ENCODE results near the gene FAM111B. TPM values are rescaled to one million over a fixed set of nuclear protein-coding genes. Genes with fewer than 3 reads are reported as not detected.

FAM111B gene
- total RNA-seq, 1 experiment from 2014 or later = 10.7 TPM

DNA sequence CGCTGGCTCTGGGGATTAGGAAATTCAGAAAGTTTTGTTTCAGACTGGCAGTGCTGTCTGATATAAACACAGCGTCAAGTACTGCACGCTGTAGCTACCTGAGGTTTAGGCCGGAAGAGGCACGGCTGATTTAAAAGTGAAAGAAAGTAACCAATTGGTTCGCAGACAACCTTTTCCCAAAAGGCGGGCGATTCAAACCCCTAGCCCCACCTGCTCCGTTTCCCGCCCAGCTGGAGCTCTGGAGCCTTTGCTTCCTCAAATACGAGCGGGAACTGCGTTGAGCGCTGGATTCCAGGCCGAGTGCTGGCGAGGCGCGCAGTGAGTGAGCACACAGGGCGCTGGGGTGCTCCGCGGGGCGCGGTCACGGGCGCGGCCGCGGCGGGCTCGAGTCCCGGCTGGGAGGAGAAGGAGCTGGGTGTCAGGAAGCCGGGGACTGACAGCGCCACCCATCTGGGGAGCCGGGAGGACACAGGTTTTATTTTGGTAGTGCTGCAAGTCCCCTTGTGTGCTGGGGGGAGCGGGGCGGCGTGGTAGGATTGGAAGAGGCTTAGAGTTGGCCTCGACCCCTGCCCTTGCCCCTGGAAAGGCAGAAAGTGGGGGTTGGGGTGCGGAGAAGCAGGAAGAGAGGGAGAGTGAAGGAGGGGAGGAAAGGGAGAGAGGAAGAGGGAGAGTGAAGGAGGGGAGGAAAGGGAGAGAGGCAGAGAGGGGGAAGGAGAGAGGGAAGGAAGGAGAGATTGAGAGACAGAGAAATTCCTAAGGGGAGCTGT lies 37.7 kb downstream of the FAM111B start (continued):
- TF ChIP-seq, protein P1, sequence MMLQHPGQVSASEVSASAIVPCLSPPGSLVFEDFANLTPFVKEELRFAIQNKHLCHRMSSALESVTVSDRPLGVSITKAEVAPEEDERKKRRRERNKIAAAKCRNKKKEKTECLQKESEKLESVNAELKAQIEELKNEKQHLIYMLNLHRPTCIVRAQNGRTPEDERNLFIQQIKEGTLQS (IDR thresholded peaks at IDR 0.05) = no peak
- TF ChIP-seq ZNF274 (IDR thresholded peaks at IDR 0.05; ENCODE audit: low read depth, low read length) (no peak), POLR2A (IDR thresholded peaks at IDR 0.05; ENCODE audit: borderline replicate concordance, extremely low read depth, insufficient read depth, insufficient read length) (no peak), YY1 (IDR thresholded peaks at IDR 0.05; ENCODE audit: extremely low read depth, insufficient replicate concordance, low read depth, low read length) (no peak)

DNA sequence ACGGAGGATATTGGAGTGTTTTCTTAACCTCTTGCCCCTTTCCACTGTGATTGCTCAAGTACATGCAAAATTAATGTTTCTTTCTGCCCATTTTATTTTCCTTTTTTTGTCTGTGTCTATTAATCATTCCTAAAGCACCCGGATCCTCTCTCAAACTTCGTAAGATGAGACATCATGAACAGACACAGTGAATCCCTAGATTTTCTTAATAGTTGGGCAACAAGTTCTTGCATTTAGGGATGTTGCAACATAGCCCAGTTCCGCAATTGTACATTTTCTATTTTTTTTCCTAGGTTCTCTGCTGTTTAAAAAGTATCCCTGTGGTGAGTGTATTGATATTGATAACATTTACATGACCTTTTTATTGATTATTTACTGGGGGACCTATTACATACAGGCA lies 38.5 kb downstream of the FAM111B start:
- no peak for DNase-seq (ENCODE audit: low read depth, low spot score)
- BruUV-seq (replicated peaks) = TSS peak; percentile 19

More for the DNA sequence above, 38.5 kb downstream of the FAM111B start:
- Histone ChIP-seq H3K9me2 (ENCODE audit: insufficient read depth) (no peaks in the 10 kb centered on the region), H2AFZ (ENCODE audit: low read depth, low read length, poor library complexity, severe bottlenecking) (no peak overlapping the region), H3K4me1 (ENCODE audit: control insufficient read depth in 1 of 2, insufficient read depth in 2 of 2, low read length in 2 of 2) (peaks cover 15 to 34% of the 10 kb centered on the region in 2 experiments), H3K9me3 (ENCODE audit: control insufficient read depth in 1 of 2, insufficient read depth in 1 of 2, low read depth in 1 of 2, low read length in 2 of 2) (no peaks in the 10 kb centered on the region), H3K79me2 (ENCODE audit: insufficient read depth, low read length) (peaks cover 9% of the 10 kb centered on the region; the same call in 1 of the 2 replicates), H3K4me2 (ENCODE audit: low read length) (peak overlapping the region; percentile 84), H4K20me1 (ENCODE audit: insufficient read depth) (no peaks in the 10 kb centered on the region), H3K36me3 (ENCODE audit: control insufficient read depth in 1 of 2, insufficient read depth in 2 of 2, low read length in 2 of 2) (peaks cover 1 to 11% of the 10 kb centered on the region in 2 experiments), H3K9ac (ENCODE audit: low read length) (peak overlapping the region; percentile 61), H3K27me3 (ENCODE audit: insufficient read depth, low read length) (no peaks in the 10 kb centered on the region), H3K4me3 (replicated peaks in 1 of 2; ENCODE audit: low read depth in 1 of 2, low read length in 2 of 2) (peak overlapping the region; percentile 55 to 79), H3K27ac (ENCODE audit: low read depth, low read length) (0 out of 2 replicates have a peak overlapping the region, but pooled peaks have one; percentile 75)
- RAD21 ChIA-PET (ENCODE audit: low non-redundant PET in 1 of 2, low total read pairs in 2 of 2, uncharacterized antibody in 2 of 2, unreplicated experiment in 2 of 2) = interaction anchor here in 1 of 2 experiments (0.9 kb wide), 1 partner anchor 13 kb away, joined by 3 read pairs; no protein-coding TSS in a partner anchor
- POLR2A ChIA-PET = interaction anchor here (1.4 kb wide), 1 partner anchor 12 kb away, joined by 6 read pairs; no protein-coding TSS in a partner anchor
- intact Hi-C loops (cut with micrococcal nuclease) = loop anchor here (10.0 kb wide), 1 partner anchor 221 kb away; no protein-coding TSS in a partner anchor
- TF ChIP-seq CEBPB (IDR thresholded peaks at IDR 0.05; ENCODE audit: low read depth) (0 out of 2 replicates have a peak, but pooled peaks have one; percentile 7), SIN3A (IDR thresholded peaks at IDR 0.05; ENCODE audit: low read depth) (no peak), EGR1 (IDR thresholded peaks at IDR 0.05; ENCODE audit: low read depth) (no peak)
- no peak for ATAC-seq
- CTCF ChIA-PET = interaction anchor here (1.9 to 7.7 kb wide), 3 partner anchors 10 to 26 kb away, joined by 10 to 59 read pairs (median 16); partner anchors contain the start of gene DTX4

Data from HCT116 (cell line).